ENCODE results near the gene KANSL1L.
A peak's percentile ranks its signal among the peaks of the same experiment; 100 is the strongest.
"Not testable (repeated sequence)": the region's sequence is repeated elsewhere in the genome, so short reads cannot be mapped to it uniquely, and the experiment has no call there.

Gene KANSL1L

GRCh38 chr2:210180477-210180876 lies 9.3 kb upstream of the KANSL1L start:
- H3K27ac ChIP-seq = no peak overlapping the region
- H3K36me3 ChIP-seq (ENCODE audit: insufficient read depth, low read length) = no peaks in the 10 kb centered on the region
- H3K9ac ChIP-seq (ENCODE audit: insufficient read length) = no peak overlapping the region
- TF ChIP-seq POLR2AphosphoS5 (IDR thresholded peaks at IDR 0.05; ENCODE audit: borderline replicate concordance, low read depth, low read length) (no peak), FOXP2 (optimal IDR thresholded peaks at IDR 0.05; ENCODE audit: control extremely low read depth, extremely low read length, insufficient read depth) (no peak), EZH2 (IDR thresholded peaks at IDR 0.05) (no peak)
- no peak for DNase-seq (ENCODE audit: low read depth, low spot score)
- no peaks in the 10 kb centered on the region for H3K9me3 ChIP-seq (ENCODE audit: low read depth, low read length)
- no peak overlapping the region for H3K4me3 ChIP-seq

DNA sequence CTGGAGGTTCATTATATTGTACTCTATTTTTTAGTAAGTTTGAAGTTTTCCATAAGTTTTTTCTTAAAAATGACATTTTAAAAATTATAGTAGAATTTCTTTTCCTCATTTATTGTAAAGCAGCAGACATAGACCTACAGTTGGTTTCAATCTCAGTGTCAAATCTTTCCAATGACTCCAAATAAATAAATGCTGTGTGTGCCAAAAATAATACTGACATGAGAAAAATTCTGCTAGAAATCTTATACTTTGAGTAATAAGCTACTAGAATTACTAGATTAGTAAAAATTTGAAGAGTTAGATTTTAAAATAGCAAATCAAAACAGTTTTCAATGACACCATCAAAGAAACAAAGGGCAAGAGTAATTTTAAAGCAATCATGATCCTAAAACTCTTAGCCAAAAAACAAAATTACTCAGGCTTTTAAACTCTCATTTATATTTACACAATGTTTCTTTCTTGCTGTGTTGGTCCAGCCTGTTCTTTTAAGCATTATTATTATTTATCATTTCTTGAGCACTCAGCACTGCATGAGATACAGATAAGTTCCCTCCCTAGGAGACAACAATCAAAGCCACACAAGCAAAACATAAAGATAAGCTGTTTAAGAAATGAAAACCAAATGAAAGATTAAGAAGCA lies 8.3 kb upstream of the KANSL1L start:
- TF ChIP-seq POLR2AphosphoS5 (IDR thresholded peaks at IDR 0.05; ENCODE audit: borderline replicate concordance, low read depth, low read length) = no peak
- no peak for TF ChIP-seq FOXP2 (optimal IDR thresholded peaks at IDR 0.05; ENCODE audit: control extremely low read depth, extremely low read length, insufficient read depth)
- no peak for TF ChIP-seq EZH2 (IDR thresholded peaks at IDR 0.05)
- no peak for DNase-seq (ENCODE audit: low read depth, low spot score)
- H3K36me3 ChIP-seq (ENCODE audit: insufficient read depth, low read length) = no peaks in the 10 kb centered on the region
- no peak overlapping the region for H3K4me3 ChIP-seq
- H3K9me3 ChIP-seq (ENCODE audit: low read depth, low read length) = no peaks in the 10 kb centered on the region
- H3K27ac ChIP-seq = 0 out of 2 replicates have a peak overlapping the region, but pooled peaks have one; percentile 22
- no peak overlapping the region for H3K9ac ChIP-seq (ENCODE audit: insufficient read length)

- Histone ChIP-seq H3K36me3 (ENCODE audit: insufficient read depth, low read length) (no peaks in the 10 kb centered on the region), H3K9ac (ENCODE audit: insufficient read length) (no peak overlapping the region), H3K4me3 (no peak overlapping the region), H3K27ac (no peak overlapping the region), H3K9me3 (ENCODE audit: low read depth, low read length) (no peaks in the 10 kb centered on the region)
- DNase-seq (ENCODE audit: low read depth, low spot score) = no peak
- TF ChIP-seq POLR2AphosphoS5 (IDR thresholded peaks at IDR 0.05; ENCODE audit: borderline replicate concordance, low read depth, low read length) = no peak
- TF ChIP-seq FOXP2 (optimal IDR thresholded peaks at IDR 0.05; ENCODE audit: control extremely low read depth, extremely low read length, insufficient read depth) = no peak
- TF ChIP-seq EZH2 (IDR thresholded peaks at IDR 0.05) = no peak
Observed at GRCh38 chr2:210177769-210178168, 6.6 kb upstream of the KANSL1L start.

DNA sequence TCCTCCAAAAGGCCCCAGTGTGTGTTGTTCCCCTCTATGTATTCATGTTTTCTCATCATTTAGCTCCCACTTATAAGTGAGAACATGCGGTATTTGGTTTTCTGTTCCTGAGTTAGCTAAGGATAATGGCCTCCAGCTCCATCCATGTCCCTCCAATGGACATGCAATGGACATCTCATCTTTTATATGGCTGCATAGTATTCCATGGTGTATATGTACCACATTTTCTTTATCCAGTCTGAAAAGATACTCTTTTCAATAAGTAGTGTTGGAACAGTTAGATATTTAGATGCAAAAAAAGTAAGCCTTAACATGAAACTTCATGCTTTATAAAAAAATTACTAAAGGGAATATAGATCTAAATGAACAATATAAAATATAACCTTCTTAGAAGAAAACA lies 5.9 kb upstream of the KANSL1L start:
- not testable (repeated sequence) for H3K27ac ChIP-seq; H3K4me3 ChIP-seq; H3K36me3 ChIP-seq (ENCODE audit: insufficient read depth, low read length); DNase-seq (ENCODE audit: low read depth, low spot score); H3K9ac ChIP-seq (ENCODE audit: insufficient read length); H3K9me3 ChIP-seq (ENCODE audit: low read depth, low read length)

- no peak for TF ChIP-seq POLR2AphosphoS5 (IDR thresholded peaks at IDR 0.05; ENCODE audit: borderline replicate concordance, low read depth, low read length)
- TF ChIP-seq FOXP2 (optimal IDR thresholded peaks at IDR 0.05; ENCODE audit: control extremely low read depth, extremely low read length, insufficient read depth) = no peak
- TF ChIP-seq EZH2 (IDR thresholded peaks at IDR 0.05) = no peak
- DNase-seq (ENCODE audit: low read depth, low spot score) = no peak
- no peaks in the 10 kb centered on the region for H3K36me3 ChIP-seq (ENCODE audit: insufficient read depth, low read length)
- H3K9me3 ChIP-seq (ENCODE audit: low read depth, low read length) = no peaks in the 10 kb centered on the region
- no peak overlapping the region for H3K27ac ChIP-seq
- H3K4me3 ChIP-seq = no peak overlapping the region
- H3K9ac ChIP-seq (ENCODE audit: insufficient read length) = no peak overlapping the region
Observed at GRCh38 chr2:210174086-210174485, 2.9 kb upstream of the KANSL1L start.

- no peaks in the 10 kb centered on the region for H3K36me3 ChIP-seq (ENCODE audit: insufficient read depth, low read length)
- TF ChIP-seq POLR2AphosphoS5 (IDR thresholded peaks at IDR 0.05; ENCODE audit: borderline replicate concordance, low read depth, low read length) (no peak), FOXP2 (optimal IDR thresholded peaks at IDR 0.05; ENCODE audit: control extremely low read depth, extremely low read length, insufficient read depth) (no peak), EZH2 (IDR thresholded peaks at IDR 0.05) (no peak)
- H3K27ac ChIP-seq = no peak overlapping the region
- no peaks in the 10 kb centered on the region for H3K9me3 ChIP-seq (ENCODE audit: low read depth, low read length)
- H3K9ac ChIP-seq (ENCODE audit: insufficient read length) = peak overlapping the region; percentile 74
- H3K4me3 ChIP-seq = peak overlapping the region; percentile 95
- no peak for DNase-seq (ENCODE audit: low read depth, low spot score)
Observed at GRCh38 chr2:210172219-210172575, 988 bp upstream of the KANSL1L start.

DNA sequence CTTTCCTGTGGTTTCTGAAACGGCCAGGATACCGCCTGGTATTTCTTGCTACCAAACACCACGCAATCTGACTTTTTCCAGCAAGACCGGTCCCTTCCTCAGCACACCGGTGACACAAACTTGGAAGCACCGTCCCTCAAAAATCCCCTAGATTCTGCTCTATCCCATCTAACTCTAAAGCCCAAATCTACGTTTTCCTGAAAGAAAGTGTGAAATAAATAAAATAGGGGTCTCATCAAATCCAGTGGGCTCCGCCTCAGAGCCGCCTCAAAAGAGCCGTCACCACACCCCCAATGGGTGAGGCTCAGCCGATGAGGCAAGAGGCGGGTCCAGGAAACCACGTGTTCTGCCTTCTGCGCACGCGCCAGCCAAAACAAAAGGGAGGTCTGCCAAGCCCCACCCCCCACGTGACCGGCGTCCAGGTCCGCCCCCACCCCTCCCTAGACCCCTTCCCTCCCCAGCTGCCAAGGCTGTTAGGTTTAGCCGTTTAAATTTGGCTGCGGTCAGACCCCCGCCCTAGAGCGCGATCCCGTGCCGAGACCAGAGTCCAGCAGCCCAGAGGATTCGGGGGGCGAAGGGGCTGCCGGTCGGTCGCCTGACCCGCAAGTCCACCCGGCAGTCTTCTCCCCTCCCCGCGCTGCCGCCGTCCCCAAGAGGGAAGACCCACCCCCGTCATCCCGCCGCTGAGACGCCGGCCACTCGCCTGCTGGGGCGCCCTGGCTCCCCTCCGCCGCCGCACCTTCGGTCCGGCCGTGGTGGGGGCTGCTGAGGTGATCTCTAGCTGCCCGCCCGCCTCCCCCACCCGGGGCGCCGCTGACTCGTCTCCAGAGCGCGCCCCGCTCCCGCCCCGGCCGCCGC lies 534 bp downstream of the KANSL1L start:
- no peaks in the 10 kb centered on the region for H3K36me3 ChIP-seq (ENCODE audit: insufficient read depth, low read length)
- DNase-seq (ENCODE audit: low read depth, low spot score) = peak; percentile 83
- peak overlapping the region; percentile 92 for H3K9ac ChIP-seq (ENCODE audit: insufficient read length)
- peak overlapping the region; percentile 94 for H3K27ac ChIP-seq
- peak overlapping the region; percentile 95 for H3K4me3 ChIP-seq
- no peaks in the 10 kb centered on the region for H3K9me3 ChIP-seq (ENCODE audit: low read depth, low read length)
- TF ChIP-seq FOXP2 (optimal IDR thresholded peaks at IDR 0.05; ENCODE audit: control extremely low read depth, extremely low read length, insufficient read depth) (no peak), POLR2AphosphoS5 (IDR thresholded peaks at IDR 0.05; ENCODE audit: borderline replicate concordance, low read depth, low read length) (peak; percentile 81)

DNA sequence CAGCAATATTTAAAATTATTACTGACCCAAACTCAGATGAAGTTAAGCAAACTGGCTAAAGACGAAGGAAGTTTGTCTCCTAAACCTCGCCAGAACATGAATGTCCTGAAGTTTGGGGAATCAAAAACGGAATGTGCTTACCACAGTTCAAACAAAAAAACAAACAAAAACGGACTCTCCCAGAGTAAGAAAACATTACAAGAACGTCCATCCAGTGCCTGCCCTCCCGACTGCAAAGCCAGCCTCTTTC lies 1.1 kb downstream of the KANSL1L start:
- H3K27ac ChIP-seq = peak overlapping the region; percentile 94
- peak overlapping the region; percentile 85 for H3K9ac ChIP-seq (ENCODE audit: insufficient read length)
- no peaks in the 10 kb centered on the region for H3K36me3 ChIP-seq (ENCODE audit: insufficient read depth, low read length)
- no peak for DNase-seq (ENCODE audit: low read depth, low spot score)
- no peak for TF ChIP-seq FOXP2 (optimal IDR thresholded peaks at IDR 0.05; ENCODE audit: control extremely low read depth, extremely low read length, insufficient read depth)
- no peak for TF ChIP-seq EZH2 (IDR thresholded peaks at IDR 0.05)
- no peak for TF ChIP-seq POLR2AphosphoS5 (IDR thresholded peaks at IDR 0.05; ENCODE audit: borderline replicate concordance, low read depth, low read length)
- H3K4me3 ChIP-seq = peak overlapping the region; percentile 95
- H3K9me3 ChIP-seq (ENCODE audit: low read depth, low read length) = no peaks in the 10 kb centered on the region

Data from SK-N-MC (cell line).